Left hindlimb (tissue), 1 donor: ENCODE data around the gene ZNF385D.
"Not testable (repeated sequence)": the region's sequence is repeated elsewhere in the genome, so short reads cannot be mapped to it uniquely, and the experiment has no call there.

ENCODE experiments used
- DNase-seq: peaks from one replicate; pipeline ENCODE4 v3.0.0-alpha.2; 2018

The ZNF385D gene

DNA sequence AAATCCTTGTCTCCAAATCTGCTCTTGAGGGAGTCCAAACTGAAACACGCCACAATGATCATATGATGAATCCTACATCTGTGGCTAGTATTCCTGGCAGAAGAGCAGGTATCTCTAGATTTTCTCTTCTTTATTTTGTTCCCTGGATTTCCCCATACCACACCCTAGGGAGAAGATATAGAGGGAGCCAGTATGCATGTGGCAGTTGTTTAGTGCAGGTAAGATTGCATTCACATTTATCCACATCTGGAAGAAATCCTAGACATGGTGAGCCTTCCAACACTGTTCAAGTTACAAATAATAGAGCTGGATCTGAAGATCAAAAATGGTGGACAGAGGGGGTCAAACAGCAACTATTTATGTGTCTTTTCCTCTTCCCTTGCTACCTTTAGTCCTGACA, 316.7 kb downstream of the ZNF385D start:
- no peak for DNase-seq

DNA sequence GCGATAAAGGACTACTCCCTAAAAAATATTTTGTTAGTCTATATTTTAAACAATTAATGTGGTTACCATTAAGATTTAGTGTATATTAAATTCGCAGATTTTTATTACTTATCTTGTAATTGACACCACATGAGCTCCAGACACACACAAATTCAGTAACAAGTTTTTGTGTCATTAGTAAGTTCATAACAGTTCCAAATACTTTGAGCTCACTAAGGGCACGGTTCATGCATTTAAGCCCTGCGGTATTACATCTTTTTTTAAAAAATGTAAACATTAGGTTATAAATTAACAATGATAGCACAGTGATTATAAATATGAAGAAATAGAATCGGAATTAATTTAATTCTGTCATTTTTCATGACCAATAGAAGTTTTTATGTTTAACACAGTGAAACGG, 317.3 kb downstream of the ZNF385D start:
- no peak for DNase-seq

DNA sequence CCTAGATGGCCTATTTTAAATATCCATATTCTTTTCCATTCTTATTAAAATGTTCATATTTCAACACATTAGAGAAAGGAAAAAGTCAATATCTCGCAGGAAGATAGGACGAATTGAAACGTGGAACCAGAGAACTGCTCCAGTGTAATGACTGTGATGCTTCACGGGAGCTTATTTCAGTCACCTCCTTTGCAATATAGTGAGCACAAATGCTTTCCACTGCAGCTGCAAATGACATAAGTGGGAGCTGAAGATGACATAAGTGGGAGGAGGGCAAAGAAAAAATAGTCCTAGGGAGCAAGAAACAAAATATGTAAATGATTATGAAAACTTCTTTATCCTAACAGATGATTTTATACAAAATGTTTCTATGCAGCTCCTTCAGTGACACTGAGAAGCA, 324.1 kb downstream of the ZNF385D start:
- no peak for DNase-seq

GRCh38 chr3:21425715-21426114, 325.3 kb downstream of the ZNF385D start:
- no peak for DNase-seq

DNA sequence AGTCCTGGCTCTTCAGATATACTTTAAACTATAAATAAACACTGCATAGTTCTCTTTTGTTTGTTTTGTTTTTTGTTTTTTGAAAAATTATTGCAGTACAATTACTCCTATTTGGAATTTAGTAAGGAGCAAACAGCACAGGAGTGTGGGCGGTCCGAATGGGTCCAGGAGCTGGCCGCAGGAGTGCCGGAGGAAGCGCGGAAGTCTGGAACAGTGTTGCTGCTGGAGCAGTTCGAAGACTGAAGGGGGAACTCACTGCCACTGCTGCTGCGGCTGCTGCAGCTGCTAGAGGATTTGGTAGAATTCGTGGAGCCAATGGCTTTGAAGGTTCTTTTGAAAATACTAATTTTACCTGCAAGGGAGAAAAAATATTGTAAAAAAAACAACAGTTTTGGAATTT, 329.9 kb downstream of the ZNF385D start:
- no peak for DNase-seq

GRCh38 chr3:21417991-21418390, 333.0 kb downstream of the ZNF385D start:
- no peak for DNase-seq

DNA sequence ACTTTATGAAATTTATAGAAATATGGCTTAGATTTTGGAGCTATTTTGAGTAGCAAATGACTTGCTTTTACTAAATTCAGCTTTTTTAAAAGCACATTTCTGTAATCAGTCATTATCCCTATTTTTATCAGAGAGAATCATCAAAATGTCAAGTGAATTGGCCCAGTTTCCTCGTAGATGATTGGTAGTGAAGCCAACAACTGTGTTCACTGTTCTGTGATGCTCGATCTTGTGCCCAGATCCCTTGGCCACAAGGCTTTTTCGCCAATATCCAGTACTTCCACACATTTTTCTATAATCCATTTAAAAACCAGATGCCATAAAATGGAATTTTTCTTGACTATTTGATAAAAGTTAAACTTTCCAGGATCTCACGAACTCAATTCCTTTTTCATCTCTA, 336.5 kb downstream of the ZNF385D start:
- DNase-seq: no peak

- no peak for DNase-seq
Observed at GRCh38 chr3:21411058-21411457, 340.0 kb downstream of the ZNF385D start.

GRCh38 chr3:21409401-21409800, 341.6 kb downstream of the ZNF385D start:
- no peak for DNase-seq

GRCh38 chr3:21407743-21408142, 343.3 kb downstream of the ZNF385D start:
- DNase-seq: no peak

DNA sequence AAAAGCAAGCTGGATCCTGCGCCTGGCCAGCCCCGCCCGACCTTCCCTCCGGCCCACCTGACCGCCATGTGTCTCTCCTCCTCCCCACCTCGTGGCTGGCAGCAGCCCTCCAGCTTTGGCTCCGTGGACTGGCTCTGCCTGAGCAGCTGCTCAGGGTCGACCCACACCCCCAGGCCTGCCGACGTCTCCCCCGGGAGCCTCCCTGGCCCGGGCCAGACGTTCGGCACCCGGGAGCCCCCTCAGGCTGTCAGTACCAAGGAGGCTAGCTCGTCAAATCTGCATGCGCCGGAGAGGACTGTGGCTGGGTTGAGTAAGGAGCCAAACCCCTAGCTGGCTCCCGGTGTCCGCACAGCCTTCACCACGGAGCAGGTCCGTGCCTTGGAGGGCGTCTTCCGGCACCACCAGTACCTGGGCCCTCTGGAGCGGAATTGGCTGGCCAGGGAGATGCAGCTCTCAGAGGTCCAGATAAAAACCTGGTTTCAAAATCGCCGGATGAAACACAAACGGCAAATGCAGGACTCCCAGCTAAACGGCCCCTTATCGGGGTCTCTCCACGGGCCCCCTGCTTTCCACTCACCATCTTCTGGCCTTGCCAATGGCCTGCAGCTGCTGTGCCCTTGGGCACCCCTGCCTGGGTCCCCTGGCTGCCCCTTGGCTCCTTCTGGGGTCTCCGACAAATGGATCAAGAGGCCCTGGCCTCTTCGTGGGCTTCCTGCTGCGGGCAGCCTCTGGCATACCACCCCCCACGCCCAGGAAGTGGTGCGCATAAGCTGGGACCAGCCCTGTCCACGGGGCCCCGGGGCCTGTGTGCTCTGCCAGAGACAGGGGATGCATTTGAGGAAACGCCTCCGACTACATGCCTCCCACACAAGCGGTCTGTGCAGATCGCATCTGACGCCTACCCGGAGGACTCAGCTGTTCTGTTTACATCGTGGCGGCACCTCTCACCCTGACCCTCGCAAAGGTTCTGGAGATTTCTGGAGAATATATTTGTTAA, 345.0 kb downstream of the ZNF385D start:
- no peak for DNase-seq

GRCh38 chr3:21398461-21398860, 352.5 kb downstream of the ZNF385D start:
- DNase-seq: no peak

- peak; percentile 51 for DNase-seq
Observed at GRCh38 chr3:21393683-21394311, 357.2 kb downstream of the ZNF385D start.

DNA sequence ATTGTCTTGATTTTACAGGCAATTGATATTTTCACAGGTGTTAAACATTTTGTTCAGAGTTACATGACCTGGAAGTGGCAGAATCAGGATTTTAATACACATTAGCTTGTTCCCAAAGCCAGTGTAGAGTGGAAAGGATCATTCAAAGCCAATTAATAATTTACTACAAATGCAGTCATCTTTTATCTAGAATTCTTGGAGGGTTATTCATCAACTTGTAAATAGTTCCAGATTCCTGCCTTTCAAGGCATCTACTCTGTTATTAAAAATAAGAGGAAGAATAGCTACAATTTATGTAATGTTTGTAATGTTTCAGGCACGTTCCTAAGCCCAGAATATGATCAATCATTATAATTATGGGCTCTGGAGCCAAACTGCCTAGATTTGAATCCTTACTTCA, 358.5 kb downstream of the ZNF385D start:
- no peak for DNase-seq

DNA sequence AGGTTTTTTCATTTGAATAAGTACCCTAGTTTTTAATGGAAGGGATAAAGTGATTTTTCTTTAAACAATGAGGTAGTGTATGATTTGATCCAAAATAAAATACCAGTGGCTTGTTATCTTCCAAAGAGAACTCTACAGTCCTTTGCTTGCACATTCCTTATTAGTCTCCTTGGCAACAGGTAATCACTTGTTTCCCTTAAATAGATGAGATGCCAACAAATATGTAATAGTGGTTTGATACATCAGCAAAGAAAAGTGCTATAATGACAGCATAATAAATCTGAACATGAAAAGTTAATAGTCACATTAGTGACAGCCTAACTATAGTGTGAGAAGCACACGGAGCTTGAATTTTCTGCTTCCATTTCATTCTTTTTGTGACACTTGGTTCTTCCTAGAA, 360.2 kb downstream of the ZNF385D start:
- no peak for DNase-seq

DNA sequence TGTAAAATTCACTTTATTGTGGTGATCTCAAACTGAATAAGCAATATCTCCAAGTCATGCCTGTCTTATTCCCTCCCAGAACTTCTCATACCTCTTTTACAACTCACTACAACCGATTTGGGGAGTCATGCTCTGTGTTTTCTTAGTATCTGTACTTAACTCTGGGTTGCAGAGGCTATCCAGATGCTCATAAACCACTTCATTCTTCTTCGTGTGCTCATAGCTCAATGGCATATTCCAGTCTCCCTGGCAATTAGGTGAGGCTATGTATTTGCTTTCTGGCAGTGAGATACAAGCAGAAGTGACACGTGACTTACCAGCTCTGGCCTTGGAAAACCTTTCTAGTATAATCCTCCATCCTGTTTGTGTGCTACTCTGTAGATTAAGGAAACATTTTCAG, 360.9 kb downstream of the ZNF385D start:
- DNase-seq: no peak

GRCh38 chr3:21387142-21387826, 363.7 kb downstream of the ZNF385D start:
- DNase-seq: not testable (repeated sequence)

DNA sequence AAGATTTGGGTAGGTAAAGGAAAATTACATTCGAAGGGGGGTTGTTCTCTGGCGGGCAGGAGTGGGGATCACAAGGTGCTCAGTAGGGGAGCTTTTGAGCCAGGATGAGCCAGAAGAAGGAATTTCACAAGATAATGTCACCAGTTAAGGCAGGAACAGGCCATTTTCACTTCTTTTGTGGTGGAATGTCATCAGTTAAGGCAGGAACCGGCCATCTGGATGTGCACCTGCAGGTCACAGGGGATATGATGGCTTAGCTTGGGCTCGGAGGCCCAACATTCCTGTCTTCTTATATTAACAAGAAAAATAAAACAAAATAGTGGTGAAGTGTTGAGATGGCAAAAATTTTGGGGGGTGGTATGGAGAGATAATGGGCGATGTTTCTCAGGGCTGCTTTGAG, 373.0 kb downstream of the ZNF385D start:
- not testable (repeated sequence) for DNase-seq

- DNase-seq: no peak
Observed at GRCh38 chr3:21377071-21377769, 373.8 kb downstream of the ZNF385D start.

DNA sequence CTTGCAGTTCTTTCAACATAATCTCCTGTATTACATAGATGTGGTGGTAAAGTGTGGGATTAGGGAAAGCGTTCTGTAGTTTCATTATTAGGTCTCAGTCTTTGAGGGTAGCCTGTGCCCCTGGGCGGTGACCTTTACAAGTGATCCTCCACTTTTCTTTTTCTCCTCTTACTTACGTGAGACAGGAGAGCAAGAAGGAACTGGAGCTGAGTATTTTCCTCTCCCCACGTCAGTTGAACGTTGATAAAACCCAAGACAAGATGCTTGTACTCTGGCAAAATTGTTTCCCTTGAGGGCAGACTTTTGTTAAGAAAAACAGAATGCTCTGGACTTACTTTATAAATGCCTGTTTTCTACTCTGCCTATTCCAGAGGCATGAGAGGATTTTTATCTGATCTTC, 378.7 kb downstream of the ZNF385D start:
- no peak for DNase-seq
